ENCODE results near the gene UPF2. TPM values are rescaled to one million over a fixed set of nuclear protein-coding genes. Genes with fewer than 3 reads are reported as not detected.
"Not testable (repeated sequence)": the region's sequence is repeated elsewhere in the genome, so short reads cannot be mapped to it uniquely, and the experiment has no call there.

Gene UPF2
- total and polyA plus RNA-seq, 2 donors from 2014 or later, result 8.4 to 19.4 TPM

GRCh38 chr10:12018438-12019282 is 23.9 kb downstream of the UPF2 start:
- no peak overlapping the region for H3K27ac ChIP-seq (ENCODE audit: low read depth in 2 of 2, low read length in 2 of 2)
- peaks cover 0 to 3% (median 2%) of the 10 kb centered on the region in 3 donors for H3K36me3 ChIP-seq (ENCODE audit: control insufficient read depth in 2 of 3, insufficient read depth in 3 of 3, low read length in 3 of 3)
- no peaks in the 10 kb centered on the region for H3K9me3 ChIP-seq (ENCODE audit: control insufficient read depth in 2 of 3, insufficient read depth in 1 of 3, low read length in 3 of 3)
- H3K4me1 ChIP-seq (ENCODE audit: control insufficient read depth in 2 of 3, insufficient read depth in 2 of 3, low read depth in 1 of 3, low read length in 3 of 3), result peaks cover 0 to 2% (median 0%) of the 10 kb centered on the region in 3 donors
- no peak overlapping the region for H3K4me3 ChIP-seq (ENCODE audit: low read length in 3 of 3)
- TF ChIP-seq, protein P1, sequence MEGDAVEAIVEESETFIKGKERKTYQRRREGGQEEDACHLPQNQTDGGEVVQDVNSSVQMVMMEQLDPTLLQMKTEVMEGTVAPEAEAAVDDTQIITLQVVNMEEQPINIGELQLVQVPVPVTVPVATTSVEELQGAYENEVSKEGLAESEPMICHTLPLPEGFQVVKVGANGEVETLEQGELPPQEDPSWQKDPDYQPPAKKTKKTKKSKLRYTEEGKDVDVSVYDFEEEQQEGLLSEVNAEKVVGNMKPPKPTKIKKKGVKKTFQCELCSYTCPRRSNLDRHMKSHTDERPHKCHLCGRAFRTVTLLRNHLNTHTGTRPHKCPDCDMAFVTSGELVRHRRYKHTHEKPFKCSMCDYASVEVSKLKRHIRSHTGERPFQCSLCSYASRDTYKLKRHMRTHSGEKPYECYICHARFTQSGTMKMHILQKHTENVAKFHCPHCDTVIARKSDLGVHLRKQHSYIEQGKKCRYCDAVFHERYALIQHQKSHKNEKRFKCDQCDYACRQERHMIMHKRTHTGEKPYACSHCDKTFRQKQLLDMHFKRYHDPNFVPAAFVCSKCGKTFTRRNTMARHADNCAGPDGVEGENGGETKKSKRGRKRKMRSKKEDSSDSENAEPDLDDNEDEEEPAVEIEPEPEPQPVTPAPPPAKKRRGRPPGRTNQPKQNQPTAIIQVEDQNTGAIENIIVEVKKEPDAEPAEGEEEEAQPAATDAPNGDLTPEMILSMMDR (IDR thresholded peaks at IDR 0.05; ENCODE audit: borderline replicate concordance, extremely low read depth, insufficient read depth), result no peak
- FAIRE-seq, result no peak
- no peak overlapping the region for H3K9ac ChIP-seq (ENCODE audit: low read length in 3 of 3)
- no peaks in the 10 kb centered on the region for H3K27me3 ChIP-seq (ENCODE audit: control insufficient read depth, insufficient read depth, low read length)
- intact Hi-C loops (cut with DNase I), result no loop called here
- DNase-seq, result no peak

- H3K27me3 ChIP-seq (ENCODE audit: control insufficient read depth, insufficient read depth, low read length), result no peaks in the 10 kb centered on the region
- DNase-seq (no peak), FAIRE-seq (no peak)
- no peak overlapping the region for H3K9ac ChIP-seq (ENCODE audit: low read length in 3 of 3)
- H3K9me3 ChIP-seq (ENCODE audit: control insufficient read depth in 2 of 3, insufficient read depth in 1 of 3, low read length in 3 of 3), result no peaks in the 10 kb centered on the region
- no peak overlapping the region for H3K27ac ChIP-seq (ENCODE audit: low read depth in 2 of 2, low read length in 2 of 2)
- peaks cover 2 to 4% (median 2%) of the 10 kb centered on the region in 3 donors for H3K36me3 ChIP-seq (ENCODE audit: control insufficient read depth in 2 of 3, insufficient read depth in 3 of 3, low read length in 3 of 3)
- no peak overlapping the region for H3K4me3 ChIP-seq (ENCODE audit: low read length in 3 of 3)
- no peaks in the 10 kb centered on the region for H3K4me1 ChIP-seq (ENCODE audit: control insufficient read depth in 2 of 3, insufficient read depth in 2 of 3, low read depth in 1 of 3, low read length in 3 of 3)
- intact Hi-C loops (cut with DNase I), result no loop called here
- TF ChIP-seq, protein P1 (IDR thresholded peaks at IDR 0.05; ENCODE audit: borderline replicate concordance, extremely low read depth, insufficient read depth), result no peak
Observed at GRCh38 chr10:12013926-12014325, 28.7 kb downstream of the UPF2 start.

GRCh38 chr10:12013391-12013790 is 29.2 kb downstream of the UPF2 start:
- DNase-seq; H3K9me3 ChIP-seq (ENCODE audit: control insufficient read depth in 2 of 3, insufficient read depth in 1 of 3, low read length in 3 of 3); H3K27ac ChIP-seq (ENCODE audit: low read depth in 2 of 2, low read length in 2 of 2); H3K36me3 ChIP-seq (ENCODE audit: control insufficient read depth in 2 of 3, insufficient read depth in 3 of 3, low read length in 3 of 3); H3K27me3 ChIP-seq (ENCODE audit: control insufficient read depth, insufficient read depth, low read length); FAIRE-seq; H3K9ac ChIP-seq (ENCODE audit: low read length in 3 of 3); intact Hi-C loops (cut with DNase I); H3K4me3 ChIP-seq (ENCODE audit: low read length in 3 of 3); H3K4me1 ChIP-seq (ENCODE audit: control insufficient read depth in 2 of 3, insufficient read depth in 2 of 3, low read depth in 1 of 3, low read length in 3 of 3): not testable (repeated sequence)

GRCh38 chr10:12010353-12010752 is 32.3 kb downstream of the UPF2 start:
- FAIRE-seq (no peak), DNase-seq (no peak)
- Histone ChIP-seq H3K4me3 (ENCODE audit: low read length in 3 of 3) (peak overlapping the region in 1 of 3 donors; percentile 17), H3K27me3 (ENCODE audit: control insufficient read depth, insufficient read depth, low read length) (no peaks in the 10 kb centered on the region), H3K9ac (ENCODE audit: low read length in 3 of 3) (no peak overlapping the region), H3K27ac (ENCODE audit: low read depth in 2 of 2, low read length in 2 of 2) (no peak overlapping the region), H3K36me3 (ENCODE audit: control insufficient read depth in 2 of 3, insufficient read depth in 3 of 3, low read length in 3 of 3) (peaks cover 2 to 4% (median 4%) of the 10 kb centered on the region in 3 donors), H3K4me1 (ENCODE audit: control insufficient read depth in 2 of 3, insufficient read depth in 2 of 3, low read depth in 1 of 3, low read length in 3 of 3) (no peaks in the 10 kb centered on the region), H3K9me3 (ENCODE audit: control insufficient read depth in 2 of 3, insufficient read depth in 1 of 3, low read length in 3 of 3) (no peaks in the 10 kb centered on the region)
- intact Hi-C loops (cut with DNase I), result no loop called here
- TF ChIP-seq, protein P1 (IDR thresholded peaks at IDR 0.05; ENCODE audit: borderline replicate concordance, extremely low read depth, insufficient read depth), result no peak

DNA sequence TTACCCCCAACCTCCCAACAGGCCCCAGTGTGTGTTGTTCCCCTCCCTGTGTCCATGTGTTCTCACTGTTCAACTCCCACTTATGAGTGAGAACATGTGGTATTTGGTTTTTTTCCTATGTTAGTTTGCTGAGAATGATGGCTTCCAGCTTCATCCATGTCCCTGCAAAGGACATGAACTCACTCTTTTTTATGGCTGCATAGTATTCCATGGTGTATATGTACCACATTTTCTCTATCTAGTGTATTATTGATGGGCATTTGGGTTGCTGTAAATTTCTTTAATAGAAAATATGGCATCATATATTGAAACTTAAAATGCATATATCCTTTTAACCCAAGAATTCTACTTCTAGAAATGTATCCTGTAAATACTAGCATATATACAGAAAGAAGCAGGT is 33.8 kb downstream of the UPF2 start:
- H3K4me3 ChIP-seq (ENCODE audit: low read length in 3 of 3); H3K9ac ChIP-seq (ENCODE audit: low read length in 3 of 3); H3K9me3 ChIP-seq (ENCODE audit: control insufficient read depth in 2 of 3, insufficient read depth in 1 of 3, low read length in 3 of 3); H3K4me1 ChIP-seq (ENCODE audit: control insufficient read depth in 2 of 3, insufficient read depth in 2 of 3, low read depth in 1 of 3, low read length in 3 of 3); H3K27me3 ChIP-seq (ENCODE audit: control insufficient read depth, insufficient read depth, low read length); DNase-seq; H3K27ac ChIP-seq (ENCODE audit: low read depth in 2 of 2, low read length in 2 of 2); FAIRE-seq; H3K36me3 ChIP-seq (ENCODE audit: control insufficient read depth in 2 of 3, insufficient read depth in 3 of 3, low read length in 3 of 3); intact Hi-C loops (cut with DNase I): not testable (repeated sequence)
